ENCODE measurements around the gene NDUFA12. TPM values are rescaled to one million over a fixed set of nuclear protein-coding genes. Genes with fewer than 3 reads are reported as not detected.

NDUFA12 gene
- total and polyA plus RNA-seq, 2 of the 13 experiments (the other 11 are each of a cell fraction or from before 2014, with no cell fraction given) = 101 to 173 TPM

DNA sequence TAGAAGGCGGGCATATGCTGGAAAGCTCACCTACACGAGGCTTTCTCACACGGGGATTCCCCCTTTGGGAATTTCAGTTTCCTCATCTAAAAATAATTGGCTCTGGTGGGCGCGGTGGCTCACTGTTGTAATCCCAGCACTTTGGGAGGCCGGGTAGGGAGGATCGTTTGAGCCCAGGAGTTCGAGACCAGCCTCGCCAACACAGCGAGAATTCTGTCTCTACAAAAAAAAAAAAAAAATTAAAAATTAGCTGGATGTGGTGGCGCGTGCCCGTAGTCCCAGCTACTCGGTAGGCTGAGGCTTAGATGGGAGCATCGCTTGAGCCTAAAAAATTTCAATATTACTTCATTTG, 400 bp upstream of the NDUFA12 start (continued):
- TF ChIP-seq ZNF160 (CRISPR knock-in tag; IDR thresholded peaks at IDR 0.05) = no peak
- TF ChIP-seq RFXANK (CRISPR knock-in tag; IDR thresholded peaks at IDR 0.05) = no peak
- no peak for TF ChIP-seq BCL6 (CRISPR knock-in tag; IDR thresholded peaks at IDR 0.05)
- TF ChIP-seq CBX5 (CRISPR knock-in tag; IDR thresholded peaks at IDR 0.05; ENCODE audit: borderline replicate concordance) = no peak
- TF ChIP-seq, protein P1, sequence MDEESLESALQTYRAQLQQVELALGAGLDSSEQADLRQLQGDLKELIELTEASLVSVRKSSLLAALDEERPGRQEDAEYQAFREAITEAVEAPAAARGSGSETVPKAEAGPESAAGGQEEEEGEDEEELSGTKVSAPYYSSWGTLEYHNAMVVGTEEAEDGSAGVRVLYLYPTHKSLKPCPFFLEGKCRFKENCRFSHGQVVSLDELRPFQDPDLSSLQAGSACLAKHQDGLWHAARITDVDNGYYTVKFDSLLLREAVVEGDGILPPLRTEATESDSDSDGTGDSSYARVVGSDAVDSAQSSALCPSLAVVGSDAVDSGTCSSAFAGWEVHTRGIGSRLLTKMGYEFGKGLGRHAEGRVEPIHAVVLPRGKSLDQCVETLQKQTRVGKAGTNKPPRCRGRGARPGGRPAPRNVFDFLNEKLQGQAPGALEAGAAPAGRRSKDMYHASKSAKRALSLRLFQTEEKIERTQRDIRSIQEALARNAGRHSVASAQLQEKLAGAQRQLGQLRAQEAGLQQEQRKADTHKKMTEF (CRISPR knock-in tag; IDR thresholded peaks at IDR 0.05) = no peak
- TF ChIP-seq, protein P2, sequence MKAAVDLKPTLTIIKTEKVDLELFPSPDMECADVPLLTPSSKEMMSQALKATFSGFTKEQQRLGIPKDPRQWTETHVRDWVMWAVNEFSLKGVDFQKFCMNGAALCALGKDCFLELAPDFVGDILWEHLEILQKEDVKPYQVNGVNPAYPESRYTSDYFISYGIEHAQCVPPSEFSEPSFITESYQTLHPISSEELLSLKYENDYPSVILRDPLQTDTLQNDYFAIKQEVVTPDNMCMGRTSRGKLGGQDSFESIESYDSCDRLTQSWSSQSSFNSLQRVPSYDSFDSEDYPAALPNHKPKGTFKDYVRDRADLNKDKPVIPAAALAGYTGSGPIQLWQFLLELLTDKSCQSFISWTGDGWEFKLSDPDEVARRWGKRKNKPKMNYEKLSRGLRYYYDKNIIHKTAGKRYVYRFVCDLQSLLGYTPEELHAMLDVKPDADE (CRISPR knock-in tag; IDR thresholded peaks at IDR 0.05) = no peak
- TF ChIP-seq, protein P3, sequence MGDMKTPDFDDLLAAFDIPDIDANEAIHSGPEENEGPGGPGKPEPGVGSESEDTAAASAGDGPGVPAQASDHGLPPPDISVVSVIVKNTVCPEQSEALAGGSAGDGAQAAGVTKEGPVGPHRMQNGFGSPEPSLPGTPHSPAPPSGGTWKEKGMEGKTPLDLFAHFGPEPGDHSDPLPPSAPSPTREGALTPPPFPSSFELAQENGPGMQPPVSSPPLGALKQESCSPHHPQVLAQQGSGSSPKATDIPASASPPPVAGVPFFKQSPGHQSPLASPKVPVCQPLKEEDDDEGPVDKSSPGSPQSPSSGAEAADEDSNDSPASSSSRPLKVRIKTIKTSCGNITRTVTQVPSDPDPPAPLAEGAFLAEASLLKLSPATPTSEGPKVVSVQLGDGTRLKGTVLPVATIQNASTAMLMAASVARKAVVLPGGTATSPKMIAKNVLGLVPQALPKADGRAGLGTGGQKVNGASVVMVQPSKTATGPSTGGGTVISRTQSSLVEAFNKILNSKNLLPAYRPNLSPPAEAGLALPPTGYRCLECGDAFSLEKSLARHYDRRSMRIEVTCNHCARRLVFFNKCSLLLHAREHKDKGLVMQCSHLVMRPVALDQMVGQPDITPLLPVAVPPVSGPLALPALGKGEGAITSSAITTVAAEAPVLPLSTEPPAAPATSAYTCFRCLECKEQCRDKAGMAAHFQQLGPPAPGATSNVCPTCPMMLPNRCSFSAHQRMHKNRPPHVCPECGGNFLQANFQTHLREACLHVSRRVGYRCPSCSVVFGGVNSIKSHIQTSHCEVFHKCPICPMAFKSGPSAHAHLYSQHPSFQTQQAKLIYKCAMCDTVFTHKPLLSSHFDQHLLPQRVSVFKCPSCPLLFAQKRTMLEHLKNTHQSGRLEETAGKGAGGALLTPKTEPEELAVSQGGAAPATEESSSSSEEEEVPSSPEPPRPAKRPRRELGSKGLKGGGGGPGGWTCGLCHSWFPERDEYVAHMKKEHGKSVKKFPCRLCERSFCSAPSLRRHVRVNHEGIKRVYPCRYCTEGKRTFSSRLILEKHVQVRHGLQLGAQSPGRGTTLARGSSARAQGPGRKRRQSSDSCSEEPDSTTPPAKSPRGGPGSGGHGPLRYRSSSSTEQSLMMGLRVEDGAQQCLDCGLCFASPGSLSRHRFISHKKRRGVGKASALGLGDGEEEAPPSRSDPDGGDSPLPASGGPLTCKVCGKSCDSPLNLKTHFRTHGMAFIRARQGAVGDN (CRISPR knock-in tag; IDR thresholded peaks at IDR 0.05) = peak; percentile 4; the same call in 1 of the 2 replicates
